Naive B cell (primary cell): Measurements from ENCODE around the gene CD4. TPM values are rescaled to one million over a fixed set of nuclear protein-coding genes. Genes with fewer than 3 reads are reported as not detected.

Source experiments
- ATAC-seq, 2 donors: fragments of 150-1000 bp; cut with Tn5 transposase; 2 replicates each; pipeline ENCODE4 v1.10.0; 2021; ENCODE audit warnings: low read depth in 2 of 2, mild to moderate bottlenecking in 2 of 2, moderate library complexity in 2 of 2
- DNase-seq: peaks from one replicate; pipeline ENCODE4 v3.0.0; 2022
- H3K27ac Mint-ChIP-seq, 6 donors: one replicate each; pipeline ENCODE4 v1.8.0; 2020 to 2022; ENCODE audit warnings: mild to moderate bottlenecking in 6 of 6, mixed read lengths in 6 of 6, moderate library complexity in 5 of 6, inconsistent platforms in 2 of 6
- H3K27me3 Mint-ChIP-seq, 3 donors: one replicate each; pipeline ENCODE4 v1.8.0; 2021 to 2022; ENCODE audit warnings: mixed read lengths in 3 of 3, mild to moderate bottlenecking in 1 of 3
- H3K36me3 Mint-ChIP-seq, 2 donors: one replicate each; pipeline ENCODE4 v1.8.0; 2020 to 2022; ENCODE audit warnings: mixed read lengths in 2 of 2, inconsistent platforms in 1 of 2, mild to moderate bottlenecking in 1 of 2
- H3K4me1 Mint-ChIP-seq, 3 donors: one replicate each; pipeline ENCODE4 v1.8.0; 2020 to 2022; ENCODE audit warnings: mixed read lengths in 3 of 3, inconsistent platforms in 1 of 3, mild to moderate bottlenecking in 1 of 3, moderate library complexity in 1 of 3
- H3K4me3 Mint-ChIP-seq, 8 donors: one replicate each; pipeline ENCODE4 v1.8.0; 2020 to 2022; ENCODE audit warnings: mild to moderate bottlenecking in 8 of 8, mixed read lengths in 8 of 8, moderate library complexity in 8 of 8, inconsistent platforms in 2 of 8
- H3K9me3 Mint-ChIP-seq, 7 donors: one replicate each; pipeline ENCODE4 v1.8.0; 2020 to 2022; ENCODE audit warnings: mixed read lengths in 7 of 7, mild to moderate bottlenecking in 5 of 7, inconsistent platforms in 2 of 7, moderate library complexity in 1 of 7
- polyA plus RNA-seq, 6 donors: library from polyadenylated mRNA; unstranded; fragments of 300-500 nt; fragmentation: Illumina TruSeq; gene quantifications; one replicate each; pipeline ENCODE4 v1.2.3, GENCODE V29; 2021; ENCODE audit warnings: low read depth in 6 of 6

The CD4 gene
- polyA plus RNA-seq, 6 donors from 2014 or later: 0.29 to 1.7 (median 1.1) TPM

GRCh38 chr12:6767353-6768319 lies 21.7 kb upstream of the CD4 start:
- Mint-ChIP-seq H3K27me3 (peaks cover 44 to 79% (median 79%) of the 10 kb centered on the region in 3 donors), H3K36me3 (no peaks in the 10 kb centered on the region), H3K4me1 (peaks cover 35 to 44% (median 41%) of the 10 kb centered on the region in 3 donors), H3K27ac (peak overlapping the region in 4 of 6 donors; percentile 28 to 90 (median 69)), H3K9me3 (peaks cover 0 to 2% (median 0%) of the 10 kb centered on the region in 7 donors), H3K4me3 (peak overlapping the region; percentile 76 to 92 (median 88))
- ATAC-seq: no peak
- no peak for DNase-seq

DNA sequence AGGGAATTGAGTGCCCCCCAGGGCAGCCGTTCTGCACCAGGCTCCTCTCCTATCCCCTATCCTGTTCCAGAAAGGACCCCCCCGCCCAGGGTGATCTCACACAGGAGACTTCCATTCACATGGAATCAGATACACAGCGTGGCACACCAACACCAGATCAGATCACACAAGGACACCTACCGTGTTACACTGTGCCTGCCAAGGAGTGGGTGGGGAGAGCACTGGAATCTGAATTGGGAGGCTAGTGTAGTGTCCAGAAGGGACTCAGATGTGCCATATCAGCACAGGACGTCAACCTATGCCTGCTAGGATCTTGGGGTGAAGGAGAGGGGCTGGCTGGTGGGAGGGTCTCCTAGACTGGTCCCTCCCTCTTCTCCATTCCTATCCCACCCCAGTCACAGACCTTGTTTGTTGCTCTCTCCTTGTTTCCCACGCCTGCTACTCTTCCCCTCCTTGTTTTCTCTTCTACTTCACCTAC lies 20.9 kb upstream of the CD4 start:
- peaks cover 40 to 52% (median 47%) of the 10 kb centered on the region in 3 donors for H3K4me1 Mint-ChIP-seq
- H3K27ac Mint-ChIP-seq: no peak overlapping the region
- H3K4me3 Mint-ChIP-seq: peak overlapping the region in 5 of 8 donors; percentile 70 to 90 (median 83)
- H3K36me3 Mint-ChIP-seq: no peaks in the 10 kb centered on the region
- ATAC-seq (no peak), DNase-seq (no peak)
- H3K9me3 Mint-ChIP-seq: peaks cover 0 to 2% (median 0%) of the 10 kb centered on the region in 7 donors
- H3K27me3 Mint-ChIP-seq: peaks cover 44 to 88% (median 88%) of the 10 kb centered on the region in 3 donors

DNA sequence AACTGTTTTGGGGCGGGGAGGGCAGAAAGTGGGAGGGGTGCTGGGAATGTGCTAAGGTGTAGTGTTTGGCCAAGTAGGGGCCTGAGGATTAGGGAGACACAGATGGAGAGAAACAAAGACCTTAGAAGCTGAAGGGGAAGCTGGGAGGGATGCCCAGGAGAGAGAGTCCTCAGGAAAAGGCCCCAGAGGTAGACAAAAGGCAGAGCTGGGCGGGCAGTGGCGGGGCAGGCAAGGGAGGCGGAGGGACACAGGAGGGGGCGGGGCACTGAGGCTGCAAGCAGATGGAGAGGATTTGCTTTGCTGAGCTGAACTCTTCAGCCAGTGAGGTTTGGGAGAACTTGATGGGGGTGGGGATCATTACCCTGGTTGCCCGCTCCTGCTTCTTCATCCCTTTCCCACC lies 20.3 kb upstream of the CD4 start:
- no peak for DNase-seq
- Mint-ChIP-seq H3K36me3 (no peaks in the 10 kb centered on the region), H3K9me3 (peaks cover 0 to 2% (median 0%) of the 10 kb centered on the region in 7 donors), H3K27me3 (peaks cover 44 to 90% (median 88%) of the 10 kb centered on the region in 3 donors), H3K4me1 (peaks cover 39 to 50% (median 46%) of the 10 kb centered on the region in 3 donors), H3K27ac (peak overlapping the region in 1 of 6 donors; percentile 56), H3K4me3 (peak overlapping the region in 2 of 8 donors; percentile 70 to 76)
- no peak for ATAC-seq

GRCh38 chr12:6769666-6770065 lies 19.7 kb upstream of the CD4 start:
- H3K4me1 Mint-ChIP-seq: peaks cover 34 to 46% (median 46%) of the 10 kb centered on the region in 3 donors
- H3K27ac Mint-ChIP-seq: no peak overlapping the region
- H3K4me3 Mint-ChIP-seq: peak overlapping the region in 1 of 8 donors; percentile 70
- H3K9me3 Mint-ChIP-seq: peaks cover 0 to 1% (median 0%) of the 10 kb centered on the region in 7 donors
- ATAC-seq (no peak), DNase-seq (no peak)
- H3K27me3 Mint-ChIP-seq: peaks cover 43 to 90% (median 88%) of the 10 kb centered on the region in 3 donors
- H3K36me3 Mint-ChIP-seq: peaks cover 0 to under 1% of the 10 kb centered on the region in 2 donors

DNA sequence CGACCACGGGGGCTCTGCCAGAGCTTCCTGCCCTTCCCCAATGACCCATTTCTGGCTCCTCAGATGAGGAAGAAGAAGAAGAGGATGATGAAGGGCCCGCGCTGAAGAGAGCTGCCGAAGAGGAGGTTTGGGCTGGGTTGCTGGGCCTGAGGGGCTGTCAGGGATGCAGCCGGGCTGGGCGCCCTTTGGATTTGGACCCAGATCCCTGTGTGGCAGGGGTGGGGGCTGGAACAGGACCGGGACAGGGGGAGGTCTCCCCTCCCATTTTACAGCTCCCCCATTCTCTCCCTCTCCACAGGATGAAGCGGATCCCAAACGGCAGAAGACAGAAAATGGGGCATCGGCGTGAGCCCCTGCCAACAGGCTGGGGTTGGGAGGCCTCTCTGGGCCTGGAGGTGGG lies 19.2 kb upstream of the CD4 start:
- peaks cover 0 to 4% of the 10 kb centered on the region in 2 donors for H3K36me3 Mint-ChIP-seq
- H3K4me1 Mint-ChIP-seq: peaks cover 36 to 47% (median 42%) of the 10 kb centered on the region in 3 donors
- H3K9me3 Mint-ChIP-seq: peaks cover 0 to 1% (median 0%) of the 10 kb centered on the region in 7 donors
- ATAC-seq: no peak
- DNase-seq: no peak
- H3K27ac Mint-ChIP-seq: no peak overlapping the region
- H3K27me3 Mint-ChIP-seq: peaks cover 43 to 90% (median 88%) of the 10 kb centered on the region in 3 donors
- H3K4me3 Mint-ChIP-seq: no peak overlapping the region

DNA sequence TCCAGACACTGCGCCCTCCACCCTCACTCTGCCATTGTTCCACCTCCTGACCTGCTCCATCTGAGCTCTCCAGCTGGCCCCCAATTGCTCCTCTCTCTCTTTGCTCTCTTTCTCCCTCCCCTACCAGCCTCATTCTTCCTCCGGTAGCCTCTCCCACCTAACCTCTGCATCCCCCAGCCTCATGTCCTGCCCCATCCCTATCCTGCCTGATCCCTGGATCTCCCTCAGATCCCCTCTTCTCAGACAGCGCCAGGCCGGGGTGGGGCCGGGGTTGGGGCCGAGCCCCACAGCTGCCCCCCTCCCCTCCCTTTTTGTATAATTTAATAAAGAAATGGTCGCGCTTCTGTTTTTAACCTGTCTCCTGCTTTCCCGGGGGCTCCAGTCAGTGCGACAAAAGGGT lies 18.7 kb upstream of the CD4 start:
- H3K9me3 Mint-ChIP-seq: peaks cover 0 to 1% (median 0%) of the 10 kb centered on the region in 7 donors
- H3K27me3 Mint-ChIP-seq: peaks cover 43 to 90% (median 88%) of the 10 kb centered on the region in 3 donors
- H3K36me3 Mint-ChIP-seq: peaks cover 0 to 8% of the 10 kb centered on the region in 2 donors
- ATAC-seq (no peak), DNase-seq (no peak)
- peaks cover 32 to 43% (median 37%) of the 10 kb centered on the region in 3 donors for H3K4me1 Mint-ChIP-seq
- no peak overlapping the region for H3K4me3 Mint-ChIP-seq
- no peak overlapping the region for H3K27ac Mint-ChIP-seq

- peaks cover 32 to 42% (median 33%) of the 10 kb centered on the region in 3 donors for H3K4me1 Mint-ChIP-seq
- peaks cover 0 to 8% of the 10 kb centered on the region in 2 donors for H3K36me3 Mint-ChIP-seq
- ATAC-seq (no peak), DNase-seq (no peak)
- no peak overlapping the region for H3K27ac Mint-ChIP-seq
- H3K4me3 Mint-ChIP-seq: no peak overlapping the region
- peaks cover 47 to 92% (median 89%) of the 10 kb centered on the region in 3 donors for H3K27me3 Mint-ChIP-seq
- H3K9me3 Mint-ChIP-seq: peaks cover 0 to 1% (median 0%) of the 10 kb centered on the region in 7 donors
Measured at GRCh38 chr12:6771091-6771495, 18.2 kb upstream of the CD4 start.

- Mint-ChIP-seq H3K27me3 (peaks cover 53 to 98% (median 95%) of the 10 kb centered on the region in 3 donors), H3K27ac (no peak overlapping the region), H3K9me3 (peaks cover 0 to 1% (median 0%) of the 10 kb centered on the region in 7 donors), H3K4me3 (peak overlapping the region in 4 of 8 donors; percentile 24 to 69 (median 65)), H3K36me3 (peaks cover 0 to 8% of the 10 kb centered on the region in 2 donors), H3K4me1 (peaks cover 32 to 42% (median 33%) of the 10 kb centered on the region in 3 donors)
- DNase-seq (no peak), ATAC-seq (no peak)
Measured at GRCh38 chr12:6771509-6772330, 17.6 kb upstream of the CD4 start.

- H3K4me3 Mint-ChIP-seq: peak within 1 kb of the TSS in 4 of 8 donors; percentile 24 to 69 (median 65)
Measured at GRCh38 chr12:6772331-6772695, 17.0 kb upstream of the CD4 start, which contains the start of gene LAG3. Gene LAG3 (plus strand): TSS chr12:6772520. CDS start chr12:6772853, 333 bp downstream.

DNA sequence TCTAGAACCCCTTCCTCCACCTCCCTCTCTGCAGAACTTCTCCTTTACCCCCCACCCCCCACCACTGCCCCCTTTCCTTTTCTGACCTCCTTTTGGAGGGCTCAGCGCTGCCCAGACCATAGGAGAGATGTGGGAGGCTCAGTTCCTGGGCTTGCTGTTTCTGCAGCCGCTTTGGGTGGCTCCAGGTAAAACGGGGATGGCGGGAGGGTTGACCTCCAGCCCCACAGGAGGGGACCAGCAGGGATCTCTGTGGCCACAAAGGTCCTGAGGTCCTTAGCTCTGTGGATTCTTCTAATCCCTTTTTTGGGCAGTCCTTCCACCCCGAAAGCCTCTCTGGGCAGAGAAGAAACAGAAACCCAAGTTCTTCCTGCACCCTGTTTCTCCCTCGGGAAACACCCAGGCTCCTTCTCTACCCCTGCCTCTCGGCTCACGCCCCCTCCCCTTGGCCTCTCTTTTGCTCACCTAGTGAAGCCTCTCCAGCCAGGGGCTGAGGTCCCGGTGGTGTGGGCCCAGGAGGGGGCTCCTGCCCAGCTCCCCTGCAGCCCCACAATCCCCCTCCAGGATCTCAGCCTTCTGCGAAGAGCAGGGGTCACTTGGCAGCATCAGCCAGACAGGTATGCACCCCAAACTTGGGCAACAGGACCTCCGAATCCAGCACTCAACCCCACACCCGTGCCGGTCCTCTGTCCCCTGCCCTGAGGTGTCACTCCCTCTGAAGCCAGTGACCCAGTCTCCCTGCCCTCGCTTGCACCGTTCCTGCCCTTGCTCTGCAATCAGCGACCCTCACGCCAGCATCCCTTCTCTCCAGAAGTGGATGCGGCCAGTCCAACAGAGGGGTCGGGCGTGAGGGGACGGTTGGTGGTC lies 16.4 kb upstream of the CD4 start:
- H3K27ac Mint-ChIP-seq: peak overlapping the region in 1 of 6 donors; percentile 65
- peak overlapping the region in 2 of 8 donors; percentile 2 to 40 for H3K4me3 Mint-ChIP-seq
- peaks cover 54 to 99% (median 95%) of the 10 kb centered on the region in 3 donors for H3K27me3 Mint-ChIP-seq
- H3K36me3 Mint-ChIP-seq: peaks cover 0 to 8% of the 10 kb centered on the region in 2 donors
- DNase-seq: no peak
- peaks cover 22 to 30% (median 25%) of the 10 kb centered on the region in 3 donors for H3K4me1 Mint-ChIP-seq
- H3K9me3 Mint-ChIP-seq: peaks cover 0 to 1% (median 0%) of the 10 kb centered on the region in 7 donors
- ATAC-seq: no peak

More at GRCh38 chr12:6772331-6772695, 17.0 kb upstream of the CD4 start, which contains the start of gene LAG3:
- H3K9me3 Mint-ChIP-seq: peaks cover 0 to 1% (median 0%) of the 10 kb centered on the region in 7 donors
- ATAC-seq (peak; percentile 27 to 41), DNase-seq (no peak)
- peaks cover 53 to 99% (median 95%) of the 10 kb centered on the region in 3 donors for H3K27me3 Mint-ChIP-seq
- H3K36me3 Mint-ChIP-seq: peaks cover 0 to 8% of the 10 kb centered on the region in 2 donors
- H3K27ac Mint-ChIP-seq: peak within 1 kb of the TSS in 1 of 6 donors; percentile 65
- peaks cover 27 to 36% (median 31%) of the 10 kb centered on the region in 3 donors for H3K4me1 Mint-ChIP-seq

DNA sequence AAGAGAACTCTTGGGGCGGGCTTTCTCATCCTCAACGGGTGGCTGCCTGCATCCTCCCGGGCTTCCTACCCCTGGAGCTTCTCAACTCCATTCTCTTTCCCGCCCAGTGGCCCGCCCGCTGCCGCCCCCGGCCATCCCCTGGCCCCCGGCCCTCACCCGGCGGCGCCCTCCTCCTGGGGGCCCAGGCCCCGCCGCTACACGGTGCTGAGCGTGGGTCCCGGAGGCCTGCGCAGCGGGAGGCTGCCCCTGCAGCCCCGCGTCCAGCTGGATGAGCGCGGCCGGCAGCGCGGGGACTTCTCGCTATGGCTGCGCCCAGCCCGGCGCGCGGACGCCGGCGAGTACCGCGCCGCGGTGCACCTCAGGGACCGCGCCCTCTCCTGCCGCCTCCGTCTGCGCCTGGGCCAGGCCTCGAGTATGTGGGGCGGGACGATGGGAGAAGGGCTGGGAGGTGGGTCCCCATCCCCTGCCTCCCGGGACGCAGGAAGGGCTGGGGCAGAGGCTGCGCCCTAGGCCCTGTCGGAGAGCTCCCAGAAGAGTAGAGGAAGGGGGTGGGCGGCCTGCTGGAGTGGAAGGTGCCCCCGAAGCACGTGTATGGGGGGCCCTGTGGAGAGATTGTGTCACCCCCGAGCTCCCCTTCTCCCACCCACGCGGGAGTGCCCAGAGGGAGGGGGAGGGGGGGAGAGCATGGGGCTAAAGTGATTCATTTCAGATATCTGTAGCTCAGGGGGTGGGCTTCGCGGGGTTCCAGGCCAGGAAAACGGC lies 15.6 kb upstream of the CD4 start:
- Mint-ChIP-seq H3K4me3 (peak overlapping the region in 2 of 8 donors; percentile 2 to 6), H3K9me3 (peaks cover 0 to 1% (median 0%) of the 10 kb centered on the region in 7 donors), H3K27me3 (peaks cover 52 to 99% (median 95%) of the 10 kb centered on the region in 3 donors), H3K27ac (no peak overlapping the region), H3K36me3 (peaks cover 0 to 8% of the 10 kb centered on the region in 2 donors), H3K4me1 (peaks cover 27 to 37% (median 31%) of the 10 kb centered on the region in 3 donors)
- no peak for DNase-seq
- ATAC-seq: no peak
